PC-9 (cell line): ENCODE results near the gene EIF4ENIF1. TPM values are rescaled to one million over a fixed set of nuclear protein-coding genes. Genes with fewer than 3 reads are reported as not detected.

Experiments used
- BruUV-seq: library from RNA; stranded (reverse); fragments of 400-500 nt; replicated peaks from 2 replicates; lab custom pipeline; 2021; lab: Mats Ljungman, UMichigan
- CTCF ChIA-PET: fragments of 300-600 bp; sonication (Branson Sonifier 250); formaldehyde crosslinking; loops from one replicate; lab custom pipeline; 2022; ENCODE audit warnings: antibody characterized with exemption; lab: Charles Lee
- POLR2A ChIA-PET: fragments of 300-600 bp; sonication (Branson Sonifier 250); formaldehyde crosslinking; loops from one replicate; lab custom pipeline; 2022; ENCODE audit warnings: antibody characterized with exemption; ENCODE audit not compliant: unreplicated experiment; lab: Charles Lee
- DNase-seq, 2 experiments: peaks; one replicate each; pipeline versions ENCODE4 v3.0.0 to v3.0.0-alpha.2; 2015 to 2022; ENCODE audit warnings: mixed read lengths in 1 of 2
- H2AFZ ChIP-seq: fragments of 200-600 bp; sonication (generic); 2 replicates; pipeline ENCODE4 v1.8.1; 2017; ENCODE audit warnings: antibody characterized with exemption
- H3F3A ChIP-seq: fragments of 200-600 bp; sonication (generic); 2 replicates; pipeline ENCODE4 v1.8.1; 2017; ENCODE audit warnings: antibody characterized with exemption, mild to moderate bottlenecking, low read depth; ENCODE audit not compliant: insufficient read depth
- H3K27ac ChIP-seq: fragments of 200-600 bp; sonication (generic); 2 replicates; pipeline ENCODE4 v1.6.1; 2016; ENCODE audit warnings: mixed run types
- H3K27me3 ChIP-seq: fragments of 200-600 bp; sonication (generic); 2 replicates; pipeline ENCODE4 v1.6.1; 2016; ENCODE audit warnings: low read depth, mixed run types; ENCODE audit not compliant: insufficient read depth
- H3K36me3 ChIP-seq: fragments of 200-600 bp; sonication (generic); 2 replicates; pipeline ENCODE4 v1.6.1; 2016; ENCODE audit warnings: low read depth, mixed run types
- H3K4me1 ChIP-seq: fragments of 200-600 bp; sonication (generic); replicated peaks from 2 replicates; pipeline ENCODE4 v1.6.1; 2016; ENCODE audit warnings: mixed run types; ENCODE audit not compliant: insufficient read depth
- H3K4me2 ChIP-seq: fragments of 200-600 bp; sonication (generic); 2 replicates; pipeline ENCODE4 v1.6.1; 2017; ENCODE audit warnings: mixed run types
- H3K4me3 ChIP-seq: fragments of 200-600 bp; sonication (generic); 2 replicates; pipeline ENCODE4 v1.6.1; 2016; ENCODE audit warnings: mixed run types
- H3K79me2 ChIP-seq: fragments of 200-600 bp; sonication (generic); 2 replicates; pipeline ENCODE4 v1.6.1; 2017; ENCODE audit warnings: low read depth, mixed run types
- H3K9me2 ChIP-seq: fragments of 200-600 bp; sonication (generic); 2 replicates; pipeline ENCODE4 v1.8.1; 2017; ENCODE audit warnings: mild to moderate bottlenecking; ENCODE audit not compliant: insufficient read depth
- H3K9me3 ChIP-seq: fragments of 200-600 bp; sonication (generic); 2 replicates; pipeline ENCODE4 v1.8.1; 2016; ENCODE audit warnings: low read depth; ENCODE audit not compliant: insufficient read depth
- H4K20me1 ChIP-seq: fragments of 200-600 bp; sonication (generic); 2 replicates; pipeline ENCODE4 v1.8.1; 2017; ENCODE audit not compliant: insufficient read depth
- CTCF ChIP-seq: fragments of 200-600 bp; sonication (generic); conservative IDR thresholded peaks from 2 replicates; pipeline ENCODE4 v1.6.1; 2017; ENCODE audit warnings: mixed run types, antibody characterized with exemption, mild to moderate bottlenecking, moderate library complexity
- EZH2 ChIP-seq: fragments of 200-600 bp; sonication (generic); IDR thresholded peaks from 2 replicates; pipeline ENCODE4 v1.8.0; 2017; ENCODE audit warnings: antibody characterized with exemption, low read depth
- intact Hi-C: fragments of 100-400 bp; cut with micrococcal nuclease; formaldehyde crosslinking; loops from one replicate; pipeline ENCODE4 v1.10.0; 2022; ENCODE audit not compliant: unreplicated experiment
- total RNA-seq: library from RNA; stranded (reverse); gene quantifications from 2 replicates; pipeline ENCODE4 v1.2.3, GENCODE V29; 2021

The EIF4ENIF1 gene
- total RNA-seq, 1 experiment from 2014 or later = 21.8 TPM

GRCh38 chr22:31393893-31394292 lies 95.7 kb downstream of the EIF4ENIF1 start:
- no peaks in the 10 kb centered on the region for H3K36me3 ChIP-seq
- H3K4me1 ChIP-seq = peaks cover 5% of the 10 kb centered on the region; the same call in 1 of the 2 replicates
- no peak overlapping the region for H3K27ac ChIP-seq
- CTCF ChIA-PET = no interaction called here
- no peak overlapping the region for H3K4me2 ChIP-seq
- no peaks in the 10 kb centered on the region for H3K79me2 ChIP-seq
- H3K27me3 ChIP-seq = no peaks in the 10 kb centered on the region
- TF ChIP-seq CTCF (no peak), EZH2 (no peak)
- H2AFZ ChIP-seq = no peak overlapping the region
- no peaks in the 10 kb centered on the region for H3K9me2 ChIP-seq
- H3F3A ChIP-seq = peaks cover 15% of the 10 kb centered on the region
- H3K4me3 ChIP-seq = no peak overlapping the region
- H4K20me1 ChIP-seq = no peaks in the 10 kb centered on the region
- H3K9me3 ChIP-seq = no peaks in the 10 kb centered on the region
- intact Hi-C loops = no loop called here
- no peak for DNase-seq
- POLR2A ChIA-PET = interaction anchor here (0.6 kb wide), 1 partner anchor 144 kb away, joined by 6 read pairs; no protein-coding TSS in a partner anchor
- BruUV-seq = no TSS peak

Other genes with a start within 250 kb of the EIF4ENIF1 start
- gene PIK3IP1, start 197.4 kb downstream of the EIF4ENIF1 start, total RNA-seq = 15.7 and 17.4 TPM in 2 replicates
- gene PATZ1, start 143.5 kb downstream of the EIF4ENIF1 start, total RNA-seq = 27.9 and 28.2 TPM in 2 replicates
- 60.1 and 73.8 TPM in 2 replicates for gene DRG1, start 90.2 kb downstream of the EIF4ENIF1 start, total RNA-seq
- 57.9 and 58.7 TPM in 2 replicates for gene SFI1, start 6.7 kb upstream of the EIF4ENIF1 start, total RNA-seq
- 46.4 and 46.8 TPM in 2 replicates for gene PISD, start 172.4 kb upstream of the EIF4ENIF1 start, total RNA-seq